Stimulated activated naive B cell treated with anti-CD40 and anti-IgM and Interleukin-4, amounts not matched to agents 10 μg/mL and 1 μg/mL and 100 μg/mL, for 72 hours (primary cell): ENCODE results near the gene TAS1R3.

Source experiments
- ATAC-seq, 2 donors: fragments of 150-1000 bp; cut with Tn5 transposase; replicated peaks; 2 replicates each; pipeline ENCODE4 v1.10.0; 2021; ENCODE audit warnings: moderate library complexity in 1 of 2
- DNase-seq: peaks from one replicate; pipeline ENCODE4 v3.0.0; 2021
- H3K27ac Mint-ChIP-seq: one replicate; pipeline ENCODE4 v1.8.0; 2022; ENCODE audit warnings: mild to moderate bottlenecking, mixed read lengths
- H3K27me3 Mint-ChIP-seq, 2 donors: one replicate each; pipeline ENCODE4 v1.8.0; 2022; ENCODE audit warnings: mixed read lengths in 2 of 2
- H3K36me3 Mint-ChIP-seq, 2 donors: one replicate each; pipeline ENCODE4 v1.8.0; 2022; ENCODE audit warnings: mixed read lengths in 2 of 2, mild to moderate bottlenecking in 1 of 2
- H3K4me1 Mint-ChIP-seq, 2 donors: one replicate each; pipeline ENCODE4 v1.8.0; 2022; ENCODE audit warnings: mixed read lengths in 2 of 2, mild to moderate bottlenecking in 1 of 2
- H3K4me3 Mint-ChIP-seq, 2 donors: one replicate each; pipeline ENCODE4 v1.8.0; 2022; ENCODE audit warnings: mild to moderate bottlenecking in 2 of 2, mixed read lengths in 2 of 2, moderate library complexity in 1 of 2
- H3K9me3 Mint-ChIP-seq, 2 donors: one replicate each; pipeline ENCODE4 v1.8.0; 2022; ENCODE audit warnings: mixed read lengths in 2 of 2, mild to moderate bottlenecking in 1 of 2

Gene TAS1R3

DNA sequence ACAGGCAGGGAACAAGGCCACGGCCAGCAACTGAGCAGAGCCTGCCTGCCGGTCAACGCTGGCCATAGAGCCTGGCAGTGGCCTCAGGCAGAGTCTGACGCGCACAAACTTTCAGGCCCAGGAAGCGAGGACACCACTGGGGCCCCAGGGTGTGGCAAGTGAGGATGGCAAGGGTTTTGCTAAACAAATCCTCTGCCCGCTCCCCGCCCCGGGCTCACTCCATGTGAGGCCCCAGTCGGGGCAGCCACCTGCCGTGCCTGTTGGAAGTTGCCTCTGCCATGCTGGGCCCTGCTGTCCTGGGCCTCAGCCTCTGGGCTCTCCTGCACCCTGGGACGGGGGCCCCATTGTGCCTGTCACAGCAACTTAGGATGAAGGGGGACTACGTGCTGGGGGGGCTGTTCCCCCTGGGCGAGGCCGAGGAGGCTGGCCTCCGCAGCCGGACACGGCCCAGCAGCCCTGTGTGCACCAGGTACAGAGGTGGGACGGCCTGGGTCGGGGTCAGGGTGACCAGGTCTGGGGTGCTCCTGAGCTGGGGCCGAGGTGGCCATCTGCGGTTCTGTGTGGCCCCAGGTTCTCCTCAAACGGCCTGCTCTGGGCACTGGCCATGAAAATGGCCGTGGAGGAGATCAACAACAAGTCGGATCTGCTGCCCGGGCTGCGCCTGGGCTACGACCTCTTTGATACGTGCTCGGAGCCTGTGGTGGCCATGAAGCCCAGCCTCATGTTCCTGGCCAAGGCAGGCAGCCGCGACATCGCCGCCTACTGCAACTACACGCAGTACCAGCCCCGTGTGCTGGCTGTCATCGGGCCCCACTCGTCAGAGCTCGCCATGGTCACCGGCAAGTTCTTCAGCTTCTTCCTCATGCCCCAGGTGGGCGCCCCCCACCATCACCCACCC lies at the start of gene TAS1R3:
Gene TAS1R3, plus strand, starts transcription at position 213 of the 898 bp plus-strand sequence. Its CDS starts 66 bp downstream, at position 279.
- no peak within 1 kb of the TSS for H3K4me3 Mint-ChIP-seq
- H3K36me3 Mint-ChIP-seq: peaks cover 6 to 13% of the 10 kb centered on the region in 2 donors
- no peaks in the 10 kb centered on the region for H3K9me3 Mint-ChIP-seq
- H3K27me3 Mint-ChIP-seq: no peaks in the 10 kb centered on the region
- peaks cover 11% of the 10 kb centered on the region in 2 donors for H3K4me1 Mint-ChIP-seq
- DNase-seq: no peak
- no peak for ATAC-seq
- peak within 1 kb of the TSS; percentile 49 for H3K27ac Mint-ChIP-seq

DNA sequence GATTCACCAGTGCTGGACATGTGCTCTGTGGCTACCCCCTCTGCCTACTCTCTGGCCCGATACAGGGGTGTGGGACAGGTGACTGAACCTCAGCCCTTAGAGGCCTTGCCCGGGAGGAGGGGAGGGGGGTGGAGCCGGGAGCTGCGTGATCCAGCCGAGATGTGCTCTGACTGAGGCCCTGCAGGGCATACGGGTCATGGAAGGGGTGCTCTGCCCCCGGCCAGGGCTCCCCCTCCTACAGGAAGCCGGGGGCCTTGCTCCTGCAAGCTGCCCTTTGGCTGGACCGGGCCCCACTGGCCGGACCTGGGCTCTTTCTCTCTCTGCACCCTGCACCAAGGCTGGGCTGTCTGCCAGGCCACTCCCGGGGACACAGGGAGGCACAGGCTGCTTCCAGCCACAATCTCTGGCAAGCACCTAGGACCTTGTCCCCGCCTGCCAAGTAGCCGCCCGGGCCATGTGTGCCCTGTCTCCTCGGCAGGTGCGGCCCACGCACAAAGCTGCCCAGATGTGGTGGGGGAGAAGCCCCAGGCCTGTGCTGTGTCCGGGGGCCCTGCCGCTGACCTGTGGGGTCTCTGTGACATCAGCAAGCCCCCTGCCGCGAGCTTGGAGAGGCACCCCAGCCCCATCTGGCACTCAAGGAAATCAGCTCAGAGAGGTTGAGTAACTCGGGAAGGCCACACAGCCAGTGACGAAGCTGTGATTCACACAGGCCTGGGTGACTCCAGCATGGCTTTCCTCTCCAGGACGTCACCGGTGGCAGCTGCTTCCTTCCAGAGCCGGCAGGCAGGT lies 49.4 kb upstream of the TAS1R3 start:
- H3K27ac Mint-ChIP-seq: no peak overlapping the region
- no peaks in the 10 kb centered on the region for H3K9me3 Mint-ChIP-seq
- no peaks in the 10 kb centered on the region for H3K36me3 Mint-ChIP-seq
- no peak overlapping the region for H3K4me3 Mint-ChIP-seq
- H3K27me3 Mint-ChIP-seq: no peaks in the 10 kb centered on the region
- peaks cover 4% of the 10 kb centered on the region in 2 donors for H3K4me1 Mint-ChIP-seq
- DNase-seq: no peak
- ATAC-seq: no peak

DNA sequence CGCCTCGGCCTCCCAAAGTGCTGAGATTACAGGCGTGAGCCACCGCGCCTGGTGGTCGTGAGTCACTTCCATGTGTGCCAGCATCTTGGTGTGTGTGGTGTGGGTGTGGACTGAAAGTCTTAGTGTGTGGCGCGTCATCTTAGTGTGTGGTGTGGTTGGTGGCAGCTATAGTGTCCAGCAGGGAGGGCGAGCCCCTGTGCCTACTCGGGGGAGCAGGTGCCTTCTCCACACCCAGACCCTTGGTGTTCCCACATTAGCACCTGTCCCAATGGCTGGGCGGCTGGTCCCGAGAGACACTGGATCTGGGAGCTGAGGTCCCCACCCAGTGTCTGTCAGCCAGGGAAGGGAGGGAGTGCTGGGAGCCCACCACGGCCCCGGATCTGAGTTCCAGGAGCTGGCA lies 48.1 kb upstream of the TAS1R3 start:
- Mint-ChIP-seq H3K4me1 (peaks cover 4% of the 10 kb centered on the region in 2 donors), H3K4me3 (no peak overlapping the region), H3K36me3 (no peaks in the 10 kb centered on the region), H3K27me3 (no peaks in the 10 kb centered on the region), H3K27ac (no peak overlapping the region), H3K9me3 (no peaks in the 10 kb centered on the region)
- no peak for ATAC-seq
- DNase-seq: no peak

- peak overlapping the region in 1 of 2 donors; percentile 44 for H3K4me3 Mint-ChIP-seq
- ATAC-seq (peak; percentile 48 to 76), DNase-seq (no peak)
- H3K4me1 Mint-ChIP-seq: peaks cover 4% of the 10 kb centered on the region in 2 donors
- no peaks in the 10 kb centered on the region for H3K36me3 Mint-ChIP-seq
- peak overlapping the region; percentile 85 for H3K27ac Mint-ChIP-seq
- H3K27me3 Mint-ChIP-seq: no peaks in the 10 kb centered on the region
- H3K9me3 Mint-ChIP-seq: no peaks in the 10 kb centered on the region
Measured at GRCh38 chr1:1283821-1284220, 47.3 kb upstream of the TAS1R3 start.

GRCh38 chr1:1284221-1285101 lies 46.6 kb upstream of the TAS1R3 start:
- H3K27ac Mint-ChIP-seq: no peak overlapping the region
- H3K4me1 Mint-ChIP-seq: peaks cover 4% of the 10 kb centered on the region in 2 donors
- H3K4me3 Mint-ChIP-seq: no peak overlapping the region
- no peaks in the 10 kb centered on the region for H3K27me3 Mint-ChIP-seq
- DNase-seq (no peak), ATAC-seq (no peak)
- H3K9me3 Mint-ChIP-seq: no peaks in the 10 kb centered on the region
- no peaks in the 10 kb centered on the region for H3K36me3 Mint-ChIP-seq

- ATAC-seq (no peak), DNase-seq (no peak)
- Mint-ChIP-seq H3K4me1 (peaks cover 6% of the 10 kb centered on the region in 2 donors), H3K4me3 (no peak overlapping the region), H3K27ac (no peak overlapping the region), H3K36me3 (no peaks in the 10 kb centered on the region), H3K27me3 (peaks cover 0 to 3% of the 10 kb centered on the region in 2 donors), H3K9me3 (no peaks in the 10 kb centered on the region)
Measured at GRCh38 chr1:1285102-1285571, 45.9 kb upstream of the TAS1R3 start.

GRCh38 chr1:1285611-1286311 lies 45.3 kb upstream of the TAS1R3 start:
- Mint-ChIP-seq H3K27me3 (peaks cover 0 to 6% of the 10 kb centered on the region in 2 donors), H3K27ac (no peak overlapping the region), H3K4me1 (peaks cover 9 to 10% of the 10 kb centered on the region in 2 donors), H3K36me3 (no peaks in the 10 kb centered on the region), H3K9me3 (no peaks in the 10 kb centered on the region), H3K4me3 (no peak overlapping the region)
- ATAC-seq (no peak), DNase-seq (no peak)

DNA sequence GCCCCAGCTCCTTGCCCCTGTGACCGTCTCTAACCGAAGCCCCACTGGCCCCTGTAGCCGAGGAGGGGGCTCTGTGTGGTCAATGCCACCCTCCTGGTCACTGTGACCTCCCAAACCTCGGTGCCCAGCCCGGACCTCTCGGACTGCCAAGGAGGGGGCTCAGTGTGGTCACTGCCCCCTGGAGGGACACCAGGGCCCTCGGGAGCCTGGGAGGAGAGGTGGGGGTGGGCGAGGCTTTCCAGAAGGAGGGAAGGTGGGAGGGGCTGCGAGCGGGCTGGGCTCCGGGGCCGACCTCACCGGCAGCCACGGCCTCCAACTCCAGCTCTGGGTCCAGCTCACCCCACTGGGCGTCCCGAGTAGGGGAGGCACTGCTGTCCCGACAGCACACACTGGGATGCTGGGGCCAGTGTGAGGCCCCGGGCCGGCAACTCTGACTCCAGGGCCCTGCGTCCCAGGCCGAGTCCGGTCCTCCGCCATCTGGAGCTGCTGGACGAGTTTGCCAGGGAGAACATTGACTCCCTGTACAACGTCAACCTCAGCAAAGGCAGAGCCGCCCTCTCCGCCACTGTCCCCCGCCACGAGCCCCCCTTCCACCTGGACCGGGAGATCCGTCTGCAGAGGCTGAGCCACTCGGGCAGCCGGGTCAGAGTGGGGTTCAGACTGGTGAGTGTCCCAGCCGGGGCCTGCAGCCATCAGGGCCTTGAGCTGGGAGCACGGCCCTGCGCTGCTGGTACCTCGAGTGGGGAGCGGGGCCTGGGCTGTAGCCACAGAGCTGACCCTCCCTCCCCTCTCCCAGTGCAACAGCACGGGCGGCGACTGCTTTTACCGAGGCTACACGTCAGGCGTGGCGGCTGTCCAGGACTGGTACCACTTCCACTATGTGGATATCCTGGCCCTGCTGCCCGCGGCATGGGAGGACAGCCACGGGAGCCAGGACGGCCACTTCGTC lies 44.5 kb upstream of the TAS1R3 start:
- DNase-seq (no peak), ATAC-seq (no peak)
- Mint-ChIP-seq H3K27me3 (peaks cover 0 to 6% of the 10 kb centered on the region in 2 donors), H3K27ac (no peak overlapping the region), H3K9me3 (no peaks in the 10 kb centered on the region), H3K4me3 (no peak overlapping the region), H3K36me3 (no peaks in the 10 kb centered on the region), H3K4me1 (peaks cover 9 to 10% of the 10 kb centered on the region in 2 donors)

- H3K36me3 Mint-ChIP-seq: no peaks in the 10 kb centered on the region
- DNase-seq (no peak), ATAC-seq (no peak)
- peaks cover 15 to 17% of the 10 kb centered on the region in 2 donors for H3K4me1 Mint-ChIP-seq
- H3K27ac Mint-ChIP-seq: no peak overlapping the region
- H3K9me3 Mint-ChIP-seq: no peaks in the 10 kb centered on the region
- H3K27me3 Mint-ChIP-seq: peaks cover 0 to 6% of the 10 kb centered on the region in 2 donors
- H3K4me3 Mint-ChIP-seq: no peak overlapping the region
Measured at GRCh38 chr1:1287288-1288110, 43.6 kb upstream of the TAS1R3 start.

DNA sequence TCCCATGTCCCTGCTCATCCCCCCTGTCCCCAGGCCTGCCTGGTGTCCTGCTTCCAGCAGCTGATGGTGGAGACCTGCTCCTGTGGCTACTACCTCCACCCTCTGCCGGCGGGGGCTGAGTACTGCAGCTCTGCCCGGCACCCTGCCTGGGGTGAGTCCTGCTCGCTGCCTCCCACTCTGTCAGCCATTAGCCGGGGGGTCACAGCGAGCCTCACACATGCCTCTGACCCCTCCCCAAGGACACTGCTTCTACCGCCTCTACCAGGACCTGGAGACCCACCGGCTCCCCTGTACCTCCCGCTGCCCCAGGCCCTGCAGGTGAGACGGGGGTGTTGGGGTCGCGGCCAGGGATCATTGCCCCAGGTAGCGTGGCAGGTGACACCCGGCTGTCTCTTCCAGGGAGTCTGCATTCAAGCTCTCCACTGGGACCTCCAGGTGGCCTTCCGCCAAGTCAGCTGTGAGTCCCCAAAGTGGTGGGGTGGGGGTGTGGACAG lies 40.8 kb upstream of the TAS1R3 start:
- Mint-ChIP-seq H3K27me3 (peaks cover 0 to 6% of the 10 kb centered on the region in 2 donors), H3K4me1 (peaks cover 10 to 13% of the 10 kb centered on the region in 2 donors), H3K9me3 (no peaks in the 10 kb centered on the region), H3K36me3 (peaks cover 0 to 4% of the 10 kb centered on the region in 2 donors), H3K4me3 (no peak overlapping the region), H3K27ac (no peak overlapping the region)
- peak; percentile 43 for DNase-seq
- ATAC-seq: peak; percentile 51 to 57

- H3K27me3 Mint-ChIP-seq: peaks cover 0 to 6% of the 10 kb centered on the region in 2 donors
- H3K9me3 Mint-ChIP-seq: no peaks in the 10 kb centered on the region
- no peak overlapping the region for H3K4me3 Mint-ChIP-seq
- no peak overlapping the region for H3K27ac Mint-ChIP-seq
- peaks cover 10 to 13% of the 10 kb centered on the region in 2 donors for H3K4me1 Mint-ChIP-seq
- H3K36me3 Mint-ChIP-seq: peaks cover 0 to 7% of the 10 kb centered on the region in 2 donors
- no peak for ATAC-seq
- no peak for DNase-seq
Measured at GRCh38 chr1:1291023-1291528, 40.0 kb upstream of the TAS1R3 start.
